ENCODE data around the gene ROR1.

DNA sequence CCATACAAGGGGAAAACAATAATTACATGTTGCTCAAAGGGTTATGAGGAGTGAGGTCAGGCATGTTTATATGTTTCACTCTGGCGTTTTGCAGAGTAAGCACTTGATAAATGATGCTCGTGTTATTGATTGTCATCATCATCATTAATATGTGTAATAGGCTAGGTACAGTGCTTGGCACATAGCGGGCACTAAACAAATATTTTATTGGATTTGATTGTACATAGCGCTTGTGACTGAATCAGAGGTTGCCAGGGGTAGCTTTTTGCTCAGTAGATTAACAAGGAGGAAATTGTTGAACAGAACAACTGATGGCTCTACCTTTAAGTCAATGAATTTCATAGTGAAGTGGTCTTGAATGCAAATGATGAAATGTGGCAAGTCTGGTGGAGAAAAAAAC lies 91.7 kb downstream of the ROR1 start:
- TF ChIP-seq, protein P1, sequence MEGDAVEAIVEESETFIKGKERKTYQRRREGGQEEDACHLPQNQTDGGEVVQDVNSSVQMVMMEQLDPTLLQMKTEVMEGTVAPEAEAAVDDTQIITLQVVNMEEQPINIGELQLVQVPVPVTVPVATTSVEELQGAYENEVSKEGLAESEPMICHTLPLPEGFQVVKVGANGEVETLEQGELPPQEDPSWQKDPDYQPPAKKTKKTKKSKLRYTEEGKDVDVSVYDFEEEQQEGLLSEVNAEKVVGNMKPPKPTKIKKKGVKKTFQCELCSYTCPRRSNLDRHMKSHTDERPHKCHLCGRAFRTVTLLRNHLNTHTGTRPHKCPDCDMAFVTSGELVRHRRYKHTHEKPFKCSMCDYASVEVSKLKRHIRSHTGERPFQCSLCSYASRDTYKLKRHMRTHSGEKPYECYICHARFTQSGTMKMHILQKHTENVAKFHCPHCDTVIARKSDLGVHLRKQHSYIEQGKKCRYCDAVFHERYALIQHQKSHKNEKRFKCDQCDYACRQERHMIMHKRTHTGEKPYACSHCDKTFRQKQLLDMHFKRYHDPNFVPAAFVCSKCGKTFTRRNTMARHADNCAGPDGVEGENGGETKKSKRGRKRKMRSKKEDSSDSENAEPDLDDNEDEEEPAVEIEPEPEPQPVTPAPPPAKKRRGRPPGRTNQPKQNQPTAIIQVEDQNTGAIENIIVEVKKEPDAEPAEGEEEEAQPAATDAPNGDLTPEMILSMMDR (IDR thresholded peaks at IDR 0.05) = no peak
- TF ChIP-seq POLR2A (IDR thresholded peaks at IDR 0.05; ENCODE audit: low read depth) = no peak
